ENCODE results near the gene UBE2D4. TPM values are rescaled to one million over a fixed set of nuclear protein-coding genes. Genes with fewer than 3 reads are reported as not detected.

Gene UBE2D4
- total RNA-seq, 1 donor from 2014 or later, result 13.9 TPM

DNA sequence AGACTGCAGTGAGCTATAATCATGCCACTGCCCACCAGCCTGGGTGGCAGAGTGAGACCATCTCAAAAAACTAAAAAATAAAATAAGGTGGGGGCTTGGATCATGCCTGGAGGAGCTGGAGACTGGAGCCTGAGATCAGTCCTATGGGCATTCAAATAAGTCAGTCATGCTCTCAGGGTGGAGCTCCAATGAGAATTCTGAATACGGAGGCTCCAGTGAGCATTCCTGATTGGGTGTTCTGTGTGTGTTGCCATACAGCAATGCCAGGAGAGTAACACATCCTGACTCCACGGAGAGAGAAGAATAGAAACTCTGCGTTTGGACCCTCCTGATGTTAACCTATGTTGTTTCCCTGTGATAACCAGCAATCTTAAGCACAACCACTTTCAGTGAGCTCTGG lies 16.0 kb downstream of the UBE2D4 start:
- no peak for TF ChIP-seq CTCF (IDR thresholded peaks at IDR 0.05; ENCODE audit: insufficient read depth, low read depth, low read length)
- TF ChIP-seq EZH2 (IDR thresholded peaks at IDR 0.05; ENCODE audit: insufficient read depth, low read length), result no peak
- H3K9me3 Mint-ChIP-seq (ENCODE audit: unreplicated experiment), result no peaks in the 10 kb centered on the region
- H3K36me3 Mint-ChIP-seq (ENCODE audit: low read depth, unreplicated experiment), result peaks cover 7% of the 10 kb centered on the region
- H3K27me3 Mint-ChIP-seq (ENCODE audit: low read depth, unreplicated experiment), result peaks cover 8% of the 10 kb centered on the region
- Histone ChIP-seq H3K9ac (ENCODE audit: low read length) (no peak overlapping the region), H3K9me3 (ENCODE audit: insufficient read depth, low read depth, low read length) (no peaks in the 10 kb centered on the region), H3K79me2 (ENCODE audit: insufficient read depth, low read length) (no peaks in the 10 kb centered on the region), H4K20me1 (ENCODE audit: insufficient read depth, low read length) (no peaks in the 10 kb centered on the region), H3K27me3 (ENCODE audit: insufficient read depth, low read length) (no peaks in the 10 kb centered on the region), H3K4me2 (ENCODE audit: low read length) (no peak overlapping the region), H3K27ac (ENCODE audit: low read depth, low read length) (no peak overlapping the region), H3K36me3 (ENCODE audit: insufficient read depth, low read length) (no peaks in the 10 kb centered on the region), H3K4me3 (ENCODE audit: insufficient read depth, low read depth, low read length) (no peak overlapping the region), H3K4me1 (ENCODE audit: insufficient read depth, low read length) (no peaks in the 10 kb centered on the region), H2AFZ (ENCODE audit: low read depth, low read length) (no peak overlapping the region)
- H3K4me3 Mint-ChIP-seq (ENCODE audit: unreplicated experiment), result no peak overlapping the region
- no peaks in the 10 kb centered on the region for H3K4me1 Mint-ChIP-seq (ENCODE audit: low read depth, unreplicated experiment)
- FAIRE-seq, result no peak
- DNase-seq (ENCODE audit: low read depth), result no peak
- no peak overlapping the region for H3K27ac Mint-ChIP-seq (ENCODE audit: unreplicated experiment)

- H3K4me1 Mint-ChIP-seq (ENCODE audit: low read depth, unreplicated experiment), result no peaks in the 10 kb centered on the region
- peaks cover 8% of the 10 kb centered on the region for H3K27me3 Mint-ChIP-seq (ENCODE audit: low read depth, unreplicated experiment)
- Histone ChIP-seq H3K4me3 (ENCODE audit: insufficient read depth, low read depth, low read length) (no peak overlapping the region), H3K4me2 (ENCODE audit: low read length) (no peak overlapping the region), H2AFZ (ENCODE audit: low read depth, low read length) (no peak overlapping the region), H4K20me1 (ENCODE audit: insufficient read depth, low read length) (no peaks in the 10 kb centered on the region), H3K36me3 (ENCODE audit: insufficient read depth, low read length) (no peaks in the 10 kb centered on the region), H3K27ac (ENCODE audit: low read depth, low read length) (no peak overlapping the region), H3K9me3 (ENCODE audit: insufficient read depth, low read depth, low read length) (no peaks in the 10 kb centered on the region), H3K9ac (ENCODE audit: low read length) (no peak overlapping the region), H3K79me2 (ENCODE audit: insufficient read depth, low read length) (no peaks in the 10 kb centered on the region), H3K4me1 (ENCODE audit: insufficient read depth, low read length) (no peaks in the 10 kb centered on the region), H3K27me3 (ENCODE audit: insufficient read depth, low read length) (no peaks in the 10 kb centered on the region)
- FAIRE-seq (no peak), DNase-seq (ENCODE audit: low read depth) (no peak)
- no peak overlapping the region for H3K4me3 Mint-ChIP-seq (ENCODE audit: unreplicated experiment)
- TF ChIP-seq CTCF (IDR thresholded peaks at IDR 0.05; ENCODE audit: insufficient read depth, low read depth, low read length), result no peak
- no peak for TF ChIP-seq EZH2 (IDR thresholded peaks at IDR 0.05; ENCODE audit: insufficient read depth, low read length)
- H3K36me3 Mint-ChIP-seq (ENCODE audit: low read depth, unreplicated experiment), result peaks cover 14% of the 10 kb centered on the region
- H3K9me3 Mint-ChIP-seq (ENCODE audit: unreplicated experiment), result peaks cover under 1% of the 10 kb centered on the region
- H3K27ac Mint-ChIP-seq (ENCODE audit: unreplicated experiment), result no peak overlapping the region
Measured at GRCh38 chr7:43942997-43943396, 16.8 kb downstream of the UBE2D4 start.

DNA sequence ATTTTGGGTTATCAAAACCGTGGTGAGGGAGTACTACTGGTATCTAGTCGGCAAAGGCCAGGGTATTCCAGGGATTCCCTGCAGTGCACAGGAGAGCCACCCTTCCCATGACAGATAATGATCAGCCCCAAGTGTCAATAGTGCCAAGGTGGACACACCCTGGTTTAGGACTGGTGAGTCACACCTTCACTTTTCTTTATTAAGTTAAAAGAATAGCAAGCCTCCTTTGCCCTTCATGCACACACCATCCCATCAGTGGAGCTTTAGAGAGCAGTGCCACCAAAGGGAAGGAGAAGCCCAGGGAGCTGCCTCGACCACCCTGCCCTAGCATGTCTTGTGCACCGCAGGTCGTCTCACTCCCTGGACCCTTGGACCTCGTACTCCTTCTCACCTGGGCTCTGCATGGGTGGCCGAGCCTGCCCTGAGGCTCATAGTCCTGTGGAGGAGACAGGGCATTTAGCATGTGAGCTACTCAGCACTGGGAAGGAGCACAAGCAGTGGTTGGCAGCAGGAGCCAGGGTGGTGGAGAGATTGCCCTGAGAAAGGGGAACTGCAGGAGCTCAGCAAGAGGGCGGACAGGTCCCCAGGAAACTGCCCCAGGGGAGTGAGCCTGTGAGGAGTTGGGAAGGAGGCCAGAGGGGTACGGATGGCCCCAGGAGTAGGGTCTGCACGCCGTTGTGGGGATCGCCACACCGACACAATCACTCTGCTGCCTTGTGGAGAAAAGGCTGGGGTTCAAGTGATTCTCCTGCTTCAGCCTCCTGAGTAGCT lies 17.4 kb downstream of the UBE2D4 start:
- Histone ChIP-seq H3K27ac (ENCODE audit: low read depth, low read length) (no peak overlapping the region), H4K20me1 (ENCODE audit: insufficient read depth, low read length) (no peaks in the 10 kb centered on the region), H2AFZ (ENCODE audit: low read depth, low read length) (no peak overlapping the region), H3K4me3 (ENCODE audit: insufficient read depth, low read depth, low read length) (no peak overlapping the region), H3K27me3 (ENCODE audit: insufficient read depth, low read length) (no peaks in the 10 kb centered on the region), H3K36me3 (ENCODE audit: insufficient read depth, low read length) (no peaks in the 10 kb centered on the region), H3K4me1 (ENCODE audit: insufficient read depth, low read length) (no peaks in the 10 kb centered on the region), H3K9me3 (ENCODE audit: insufficient read depth, low read depth, low read length) (no peaks in the 10 kb centered on the region), H3K79me2 (ENCODE audit: insufficient read depth, low read length) (no peaks in the 10 kb centered on the region), H3K9ac (ENCODE audit: low read length) (no peak overlapping the region), H3K4me2 (ENCODE audit: low read length) (no peak overlapping the region)
- no peaks in the 10 kb centered on the region for H3K4me1 Mint-ChIP-seq (ENCODE audit: low read depth, unreplicated experiment)
- no peak overlapping the region for H3K27ac Mint-ChIP-seq (ENCODE audit: unreplicated experiment)
- FAIRE-seq, result no peak
- TF ChIP-seq CTCF (IDR thresholded peaks at IDR 0.05; ENCODE audit: insufficient read depth, low read depth, low read length) (no peak), EZH2 (IDR thresholded peaks at IDR 0.05; ENCODE audit: insufficient read depth, low read length) (no peak)
- no peak for DNase-seq (ENCODE audit: low read depth)
- H3K4me3 Mint-ChIP-seq (ENCODE audit: unreplicated experiment), result no peak overlapping the region
- H3K36me3 Mint-ChIP-seq (ENCODE audit: low read depth, unreplicated experiment), result peaks cover 18% of the 10 kb centered on the region
- H3K27me3 Mint-ChIP-seq (ENCODE audit: low read depth, unreplicated experiment), result peaks cover 8% of the 10 kb centered on the region
- H3K9me3 Mint-ChIP-seq (ENCODE audit: unreplicated experiment), result peaks cover 3% of the 10 kb centered on the region
